GM18498 (cell line): ENCODE data around the gene CAT.

Source experiments
- ATAC-seq: cut with Tn5 transposase; IDR thresholded peaks from one replicate; pipeline ENCODE4 v1.9.1; 2021; ENCODE audit warnings: mild to moderate bottlenecking, moderate library complexity; ENCODE audit not compliant: unreplicated experiment

Gene CAT

GRCh38 chr11:34458525-34458924 lies 19.8 kb downstream of the CAT start:
- no peak for ATAC-seq

- no peak for ATAC-seq
These were observed 20.9 kb downstream of the CAT start for GRCh38 chr11:34459507-34460162.

- no peak for ATAC-seq
These were observed 21.5 kb downstream of the CAT start for GRCh38 chr11:34460278-34460677.

- ATAC-seq: no peak
These were observed 22.5 kb downstream of the CAT start for GRCh38 chr11:34461215-34461614.

- ATAC-seq: no peak
These were observed 25.9 kb downstream of the CAT start for GRCh38 chr11:34464591-34465051.

- ATAC-seq: no peak
These were observed 28.2 kb downstream of the CAT start for GRCh38 chr11:34466802-34467488.

- ATAC-seq: no peak
These were observed 29.6 kb downstream of the CAT start for GRCh38 chr11:34468209-34468841.

- ATAC-seq: no peak
These were observed 35.0 kb downstream of the CAT start for GRCh38 chr11:34473603-34474169.

- ATAC-seq: no peak
These were observed 36.9 kb downstream of the CAT start for GRCh38 chr11:34475656-34476055.

- ATAC-seq: no peak
These were observed 38.1 kb downstream of the CAT start for GRCh38 chr11:34476849-34477248.

- no peak for ATAC-seq
These were observed 40.3 kb downstream of the CAT start for GRCh38 chr11:34478845-34479663.

GRCh38 chr11:34480314-34480713 lies 41.6 kb downstream of the CAT start:
- ATAC-seq: no peak

GRCh38 chr11:34481307-34481706 lies 42.6 kb downstream of the CAT start:
- no peak for ATAC-seq

GRCh38 chr11:34483106-34483874 lies 44.6 kb downstream of the CAT start:
- no peak for ATAC-seq

GRCh38 chr11:34487430-34487829 lies 48.7 kb downstream of the CAT start:
- no peak for ATAC-seq

GRCh38 chr11:34488855-34489557 lies 50.3 kb downstream of the CAT start:
- ATAC-seq: no peak

GRCh38 chr11:34490304-34490703 lies 51.6 kb downstream of the CAT start:
- ATAC-seq: no peak

GRCh38 chr11:34492806-34493414 lies 54.2 kb downstream of the CAT start:
- ATAC-seq: no peak

- no peak for ATAC-seq
These were observed 54.7 kb downstream of the CAT start for GRCh38 chr11:34493468-34493867.
